Measurements from ENCODE around the gene ZC3H7B. TPM values are rescaled to one million over a fixed set of nuclear protein-coding genes. Genes with fewer than 3 reads are reported as not detected.

The ZC3H7B gene
- total RNA-seq, 1 donor from 2014 or later: 66.7 TPM

GRCh38 chr22:41285441-41285819 is 15.9 kb upstream of the ZC3H7B start:
- H4K20me1 ChIP-seq (ENCODE audit: insufficient read depth, low read length): peaks cover 25% of the 10 kb centered on the region
- Mint-ChIP-seq H3K27ac (ENCODE audit: unreplicated experiment) (peak overlapping the region; percentile 75), H3K27me3 (ENCODE audit: low read depth, unreplicated experiment) (no peaks in the 10 kb centered on the region), H3K4me1 (ENCODE audit: low read depth, unreplicated experiment) (peaks cover 28% of the 10 kb centered on the region), H3K9me3 (ENCODE audit: unreplicated experiment) (no peaks in the 10 kb centered on the region), H3K36me3 (ENCODE audit: low read depth, unreplicated experiment) (peaks cover 7% of the 10 kb centered on the region), H3K4me3 (ENCODE audit: unreplicated experiment) (peak overlapping the region; percentile 92)
- no peaks in the 10 kb centered on the region for H3K27me3 ChIP-seq (ENCODE audit: insufficient read depth, low read length)
- H3K79me2 ChIP-seq (ENCODE audit: insufficient read depth, low read length): peaks cover 54% of the 10 kb centered on the region
- peak overlapping the region; percentile 96 for H3K27ac ChIP-seq (ENCODE audit: low read depth, low read length)
- no peak for TF ChIP-seq EZH2 (IDR thresholded peaks at IDR 0.05; ENCODE audit: insufficient read depth, low read length)
- no peak for TF ChIP-seq CTCF (IDR thresholded peaks at IDR 0.05; ENCODE audit: insufficient read depth, low read depth, low read length)
- peak overlapping the region; percentile 85 for H3K4me2 ChIP-seq (ENCODE audit: low read length)
- DNase-seq (ENCODE audit: low read depth) (peak; percentile 91), FAIRE-seq (no peak)
- H3K4me3 ChIP-seq (ENCODE audit: insufficient read depth, low read depth, low read length): peak overlapping the region; percentile 85
- peak overlapping the region; percentile 66 for H2AFZ ChIP-seq (ENCODE audit: low read depth, low read length)
- H3K9ac ChIP-seq (ENCODE audit: low read length): peak overlapping the region; percentile 95
- peaks cover 30% of the 10 kb centered on the region for H3K4me1 ChIP-seq (ENCODE audit: insufficient read depth, low read length)
- peaks cover 9% of the 10 kb centered on the region for H3K36me3 ChIP-seq (ENCODE audit: insufficient read depth, low read length)
- H3K9me3 ChIP-seq (ENCODE audit: insufficient read depth, low read depth, low read length): no peaks in the 10 kb centered on the region

- Mint-ChIP-seq H3K4me1 (ENCODE audit: low read depth, unreplicated experiment) (peaks cover 34% of the 10 kb centered on the region), H3K4me3 (ENCODE audit: unreplicated experiment) (peak within 1 kb of the TSS; percentile 92), H3K27ac (ENCODE audit: unreplicated experiment) (peak within 1 kb of the TSS; percentile 87), H3K27me3 (ENCODE audit: low read depth, unreplicated experiment) (no peaks in the 10 kb centered on the region), H3K36me3 (ENCODE audit: low read depth, unreplicated experiment) (peaks cover 2% of the 10 kb centered on the region), H3K9me3 (ENCODE audit: unreplicated experiment) (no peaks in the 10 kb centered on the region)
- Histone ChIP-seq H3K79me2 (ENCODE audit: insufficient read depth, low read length) (peaks cover 48% of the 10 kb centered on the region), H3K4me3 (ENCODE audit: insufficient read depth, low read depth, low read length) (peak within 1 kb of the TSS; percentile 85), H3K36me3 (ENCODE audit: insufficient read depth, low read length) (peaks cover 5% of the 10 kb centered on the region), H3K4me1 (ENCODE audit: insufficient read depth, low read length) (peaks cover 36% of the 10 kb centered on the region), H3K9me3 (ENCODE audit: insufficient read depth, low read depth, low read length) (no peaks in the 10 kb centered on the region), H4K20me1 (ENCODE audit: insufficient read depth, low read length) (peaks cover 19% of the 10 kb centered on the region), H3K27me3 (ENCODE audit: insufficient read depth, low read length) (no peaks in the 10 kb centered on the region), H3K27ac (ENCODE audit: low read depth, low read length) (peak within 1 kb of the TSS; percentile 96), H2AFZ (ENCODE audit: low read depth, low read length) (peak within 1 kb of the TSS; percentile 76), H3K9ac (ENCODE audit: low read length) (peak within 1 kb of the TSS; percentile 95), H3K4me2 (ENCODE audit: low read length) (peak within 1 kb of the TSS; percentile 85)
- DNase-seq (ENCODE audit: low read depth) (peak; percentile 96), FAIRE-seq (no peak)
- no peak for TF ChIP-seq EZH2 (IDR thresholded peaks at IDR 0.05; ENCODE audit: insufficient read depth, low read length)
- TF ChIP-seq CTCF (IDR thresholded peaks at IDR 0.05; ENCODE audit: insufficient read depth, low read depth, low read length): no peak
Observed at GRCh38 chr22:41285820-41286638, 15.3 kb upstream of the ZC3H7B start, which contains the start of gene RANGAP1. Gene RANGAP1, minus strand, starts transcription at chr22:41286187. Its CDS starts 5,143 bp downstream, at chr22:41281044.
